ENCODE data around the gene DDAH1.

DDAH1 gene

GRCh38 chr1:85332575-85332974, 132.4 kb downstream of the DDAH1 start:
- TF ChIP-seq ZFX (IDR thresholded peaks at IDR 0.05) (no peak), CTCF (conservative IDR thresholded peaks at IDR 0.05) (no peak)
- H3K27ac ChIP-seq = no peak overlapping the region

- H3K27ac ChIP-seq = no peak overlapping the region
- TF ChIP-seq ZFX (IDR thresholded peaks at IDR 0.05) (no peak), CTCF (conservative IDR thresholded peaks at IDR 0.05) (no peak)
Observed at GRCh38 chr1:85330711-85331290, 134.2 kb downstream of the DDAH1 start.

GRCh38 chr1:85330214-85330631, 134.7 kb downstream of the DDAH1 start:
- TF ChIP-seq ZFX (IDR thresholded peaks at IDR 0.05) (no peak), CTCF (conservative IDR thresholded peaks at IDR 0.05) (no peak)
- no peak overlapping the region for H3K27ac ChIP-seq

GRCh38 chr1:85328713-85329397, 136.1 kb downstream of the DDAH1 start:
- TF ChIP-seq ZFX (IDR thresholded peaks at IDR 0.05) = no peak
- TF ChIP-seq CTCF (conservative IDR thresholded peaks at IDR 0.05) = no peak
- no peak overlapping the region for H3K27ac ChIP-seq

GRCh38 chr1:85327759-85328158, 137.2 kb downstream of the DDAH1 start:
- TF ChIP-seq CTCF (conservative IDR thresholded peaks at IDR 0.05) = no peak
- no peak for TF ChIP-seq ZFX (IDR thresholded peaks at IDR 0.05)
- no peak overlapping the region for H3K27ac ChIP-seq

GRCh38 chr1:85326851-85327250, 138.1 kb downstream of the DDAH1 start:
- no peak overlapping the region for H3K27ac ChIP-seq

More at GRCh38 chr1:85326851-85327250, 138.1 kb downstream of the DDAH1 start:
- TF ChIP-seq CTCF (conservative IDR thresholded peaks at IDR 0.05) (no peak), ZFX (IDR thresholded peaks at IDR 0.05) (no peak)
